Measurements from ENCODE around the gene CMSS1. TPM values are rescaled to one million over a fixed set of nuclear protein-coding genes. Genes with fewer than 3 reads are reported as not detected.

CMSS1 gene
- total RNA-seq, 1 donor from 2014 or later = 17.3 TPM

DNA sequence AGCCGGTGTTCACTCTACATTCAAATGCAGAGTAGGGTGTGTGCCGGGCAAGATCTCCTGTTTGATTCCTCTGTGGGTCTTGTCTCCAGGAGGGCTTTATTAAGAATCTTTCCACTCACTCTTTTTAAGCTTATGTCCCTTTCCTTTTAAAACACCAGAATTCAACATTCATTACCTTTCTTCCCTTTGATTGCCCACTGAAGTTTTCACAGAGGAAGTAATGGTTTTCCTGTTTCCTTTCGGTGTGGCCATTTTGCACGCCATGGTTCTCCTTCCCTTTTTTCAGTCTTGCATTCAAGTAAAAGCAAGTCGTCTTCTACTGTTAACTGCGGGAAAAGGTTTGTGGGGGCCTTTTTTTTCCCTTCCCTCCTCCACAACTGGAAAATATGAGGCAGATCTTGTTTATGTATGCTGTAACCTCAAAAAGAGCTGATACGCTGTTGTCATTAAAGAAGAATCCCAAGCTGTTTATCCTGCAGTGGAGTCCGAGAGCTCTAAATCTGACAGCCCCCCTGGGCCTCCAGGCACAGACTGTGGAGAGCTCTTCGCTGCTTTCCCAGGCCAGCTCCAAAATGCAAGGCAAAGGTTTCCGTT, 256.1 kb downstream of the CMSS1 start:
- no peak for ATAC-seq
- no peaks in the 10 kb centered on the region for H3K27me3 ChIP-seq (ENCODE audit: low read depth)
- no peak overlapping the region for H3K4me3 ChIP-seq
- peak overlapping the region; percentile 27 for H3K27ac ChIP-seq
- TF ChIP-seq, protein P1, sequence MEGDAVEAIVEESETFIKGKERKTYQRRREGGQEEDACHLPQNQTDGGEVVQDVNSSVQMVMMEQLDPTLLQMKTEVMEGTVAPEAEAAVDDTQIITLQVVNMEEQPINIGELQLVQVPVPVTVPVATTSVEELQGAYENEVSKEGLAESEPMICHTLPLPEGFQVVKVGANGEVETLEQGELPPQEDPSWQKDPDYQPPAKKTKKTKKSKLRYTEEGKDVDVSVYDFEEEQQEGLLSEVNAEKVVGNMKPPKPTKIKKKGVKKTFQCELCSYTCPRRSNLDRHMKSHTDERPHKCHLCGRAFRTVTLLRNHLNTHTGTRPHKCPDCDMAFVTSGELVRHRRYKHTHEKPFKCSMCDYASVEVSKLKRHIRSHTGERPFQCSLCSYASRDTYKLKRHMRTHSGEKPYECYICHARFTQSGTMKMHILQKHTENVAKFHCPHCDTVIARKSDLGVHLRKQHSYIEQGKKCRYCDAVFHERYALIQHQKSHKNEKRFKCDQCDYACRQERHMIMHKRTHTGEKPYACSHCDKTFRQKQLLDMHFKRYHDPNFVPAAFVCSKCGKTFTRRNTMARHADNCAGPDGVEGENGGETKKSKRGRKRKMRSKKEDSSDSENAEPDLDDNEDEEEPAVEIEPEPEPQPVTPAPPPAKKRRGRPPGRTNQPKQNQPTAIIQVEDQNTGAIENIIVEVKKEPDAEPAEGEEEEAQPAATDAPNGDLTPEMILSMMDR (IDR thresholded peaks at IDR 0.05) = no peak
- intact Hi-C loops (cut with DNase I) = no loop called here
- H3K36me3 ChIP-seq = no peaks in the 10 kb centered on the region
- DNase-seq = no peak
- peaks cover 45% of the 10 kb centered on the region for H3K4me1 ChIP-seq
- H3K9me3 ChIP-seq = no peaks in the 10 kb centered on the region

DNA sequence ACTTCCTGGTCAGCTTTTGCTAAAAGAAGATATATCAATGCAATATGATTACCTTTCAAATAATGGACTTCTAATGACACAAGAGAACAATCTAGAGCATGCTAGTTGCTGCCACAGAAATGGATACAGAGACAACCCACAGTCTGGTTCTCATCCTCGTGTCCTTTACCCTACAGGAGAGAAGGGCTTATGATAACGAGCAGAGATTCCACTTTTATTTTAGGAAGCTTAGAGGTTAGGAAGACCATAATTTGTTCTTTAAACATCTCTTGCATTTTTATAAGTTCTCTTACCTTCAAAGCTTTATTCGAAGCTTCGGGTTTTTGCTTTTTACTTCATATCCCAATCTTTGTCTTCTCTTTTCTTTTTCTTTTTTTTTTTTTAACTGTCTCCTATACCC, 257.5 kb downstream of the CMSS1 start:
- no peaks in the 10 kb centered on the region for H3K27me3 ChIP-seq (ENCODE audit: low read depth)
- TF ChIP-seq, protein P1 (IDR thresholded peaks at IDR 0.05) = no peak
- peaks cover 38% of the 10 kb centered on the region for H3K4me1 ChIP-seq
- ATAC-seq = no peak
- no peak overlapping the region for H3K4me3 ChIP-seq
- H3K36me3 ChIP-seq = no peaks in the 10 kb centered on the region
- H3K9me3 ChIP-seq = no peaks in the 10 kb centered on the region
- DNase-seq = no peak
- no peak overlapping the region for H3K27ac ChIP-seq
- intact Hi-C loops (cut with DNase I) = no loop called here

DNA sequence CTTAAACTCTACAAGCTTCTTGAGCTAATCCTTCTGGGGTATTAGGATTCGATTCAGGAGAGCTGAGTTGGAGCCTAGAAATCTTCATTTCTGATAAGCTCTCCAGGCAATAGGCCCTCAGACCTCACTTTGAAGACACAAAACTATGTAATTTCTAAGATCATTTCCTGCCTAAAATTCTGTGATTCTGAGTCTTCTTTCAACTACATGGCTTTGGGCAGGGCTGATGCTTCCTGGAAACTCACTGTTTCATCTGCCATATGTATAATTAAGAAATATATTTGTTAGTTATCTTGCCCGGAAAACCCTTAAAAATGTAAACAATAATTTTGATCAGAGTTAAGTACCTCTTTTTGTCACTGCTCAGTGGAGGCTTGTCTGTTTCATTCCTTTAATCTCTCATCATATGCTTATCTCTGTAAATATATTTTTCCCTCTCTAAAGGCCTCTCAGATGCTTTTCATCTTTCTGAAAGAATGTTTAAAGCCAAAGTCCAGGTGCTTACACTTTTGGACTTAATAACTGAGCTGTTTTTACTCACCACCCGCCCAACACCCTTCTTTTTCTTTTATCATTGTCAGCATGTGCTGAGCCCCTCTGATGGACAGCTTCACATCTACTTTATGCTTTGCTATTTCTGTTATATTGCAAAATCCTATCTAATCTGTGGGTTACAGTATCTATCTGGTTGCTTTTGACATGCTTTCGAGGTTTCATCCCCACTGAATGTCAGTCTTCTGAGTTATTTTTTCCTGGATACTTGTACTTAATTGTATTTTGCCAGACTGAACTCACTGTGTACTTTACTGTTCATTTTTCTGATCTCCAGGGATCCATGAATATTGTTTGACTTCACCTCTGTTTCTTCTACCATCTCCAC, 258.4 kb downstream of the CMSS1 start:
- DNase-seq = no peak
- H3K4me3 ChIP-seq = no peak overlapping the region
- TF ChIP-seq, protein P1 (IDR thresholded peaks at IDR 0.05) = no peak
- H3K36me3 ChIP-seq = no peaks in the 10 kb centered on the region
- no peaks in the 10 kb centered on the region for H3K9me3 ChIP-seq
- H3K27ac ChIP-seq = peak overlapping the region; percentile 27
- peaks cover 38% of the 10 kb centered on the region for H3K4me1 ChIP-seq
- ATAC-seq = no peak
- no peaks in the 10 kb centered on the region for H3K27me3 ChIP-seq (ENCODE audit: low read depth)
- intact Hi-C loops (cut with DNase I) = no loop called here

DNA sequence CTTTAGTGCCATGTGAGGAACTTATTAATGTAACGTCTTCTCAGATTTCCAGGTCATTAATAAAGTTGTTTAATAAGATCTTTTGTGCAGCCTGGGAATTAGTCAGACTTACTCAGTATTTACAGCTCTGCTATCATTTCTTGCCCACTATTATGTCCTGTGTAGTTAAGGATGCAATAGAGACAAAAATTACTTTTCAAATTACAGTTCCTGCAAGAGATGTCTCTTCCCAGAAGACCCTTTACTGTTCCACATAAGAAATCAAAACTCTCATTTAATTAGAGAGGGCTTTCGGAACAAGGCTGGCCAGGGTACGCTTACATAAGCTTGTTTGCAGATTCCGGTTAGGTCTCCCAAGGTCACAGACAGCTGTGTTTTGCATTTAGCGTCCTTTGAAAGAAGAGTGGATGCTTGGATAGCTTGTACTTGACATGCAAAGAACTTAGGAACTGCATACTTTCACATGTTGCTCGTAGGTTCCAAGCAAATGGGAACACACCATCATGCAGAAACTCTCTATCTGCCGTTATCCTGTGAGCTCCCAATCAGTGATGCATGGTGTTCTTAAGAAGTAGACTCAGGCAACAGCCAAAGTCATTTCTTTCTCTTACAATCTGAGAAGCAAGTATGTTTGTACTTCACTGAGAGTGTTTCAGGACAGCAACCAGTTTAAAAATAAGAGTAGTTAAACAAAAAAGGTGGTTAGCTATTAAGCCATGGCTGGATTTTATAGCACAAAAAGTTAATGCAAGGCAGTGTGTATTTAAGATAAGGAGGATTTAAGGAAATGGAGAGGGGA, 259.3 kb downstream of the CMSS1 start:
- H3K27ac ChIP-seq = peak overlapping the region; percentile 32
- TF ChIP-seq, protein P1 (IDR thresholded peaks at IDR 0.05) = no peak
- no peak for DNase-seq
- intact Hi-C loops (cut with DNase I) = no loop called here
- no peaks in the 10 kb centered on the region for H3K27me3 ChIP-seq (ENCODE audit: low read depth)
- no peaks in the 10 kb centered on the region for H3K9me3 ChIP-seq
- peaks cover 38% of the 10 kb centered on the region for H3K4me1 ChIP-seq
- no peak overlapping the region for H3K4me3 ChIP-seq
- no peak for ATAC-seq
- no peaks in the 10 kb centered on the region for H3K36me3 ChIP-seq

DNA sequence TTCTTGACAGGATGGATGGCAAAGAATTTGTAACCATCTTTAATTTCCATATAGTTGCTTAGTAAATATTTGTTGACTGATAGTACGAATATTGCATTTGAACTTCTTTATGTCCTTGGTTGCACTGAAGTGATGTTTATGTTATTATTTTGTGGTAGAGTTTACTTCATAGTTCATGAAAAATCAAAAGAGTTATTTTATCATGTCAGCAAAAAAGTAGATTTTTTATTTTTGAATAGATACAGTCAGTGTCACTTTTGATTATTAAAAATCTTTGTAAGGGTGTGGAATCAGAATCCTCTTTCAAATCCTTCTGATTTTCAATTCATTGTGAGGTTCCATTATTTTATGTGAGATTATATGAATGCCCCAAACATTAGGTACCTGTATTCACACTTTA, 261.7 kb downstream of the CMSS1 start:
- ATAC-seq (no peak), DNase-seq (no peak)
- H3K36me3 ChIP-seq = no peaks in the 10 kb centered on the region
- no peaks in the 10 kb centered on the region for H3K27me3 ChIP-seq (ENCODE audit: low read depth)
- H3K27ac ChIP-seq = no peak overlapping the region
- TF ChIP-seq, protein P1 (IDR thresholded peaks at IDR 0.05) = no peak
- H3K4me3 ChIP-seq = no peak overlapping the region
- intact Hi-C loops (cut with DNase I) = no loop called here
- H3K4me1 ChIP-seq = peaks cover 16% of the 10 kb centered on the region
- H3K9me3 ChIP-seq = no peaks in the 10 kb centered on the region

Measured in lower lobe of right lung (tissue), 2 donors.